ENCODE results near the gene ODAD4.

DNA sequence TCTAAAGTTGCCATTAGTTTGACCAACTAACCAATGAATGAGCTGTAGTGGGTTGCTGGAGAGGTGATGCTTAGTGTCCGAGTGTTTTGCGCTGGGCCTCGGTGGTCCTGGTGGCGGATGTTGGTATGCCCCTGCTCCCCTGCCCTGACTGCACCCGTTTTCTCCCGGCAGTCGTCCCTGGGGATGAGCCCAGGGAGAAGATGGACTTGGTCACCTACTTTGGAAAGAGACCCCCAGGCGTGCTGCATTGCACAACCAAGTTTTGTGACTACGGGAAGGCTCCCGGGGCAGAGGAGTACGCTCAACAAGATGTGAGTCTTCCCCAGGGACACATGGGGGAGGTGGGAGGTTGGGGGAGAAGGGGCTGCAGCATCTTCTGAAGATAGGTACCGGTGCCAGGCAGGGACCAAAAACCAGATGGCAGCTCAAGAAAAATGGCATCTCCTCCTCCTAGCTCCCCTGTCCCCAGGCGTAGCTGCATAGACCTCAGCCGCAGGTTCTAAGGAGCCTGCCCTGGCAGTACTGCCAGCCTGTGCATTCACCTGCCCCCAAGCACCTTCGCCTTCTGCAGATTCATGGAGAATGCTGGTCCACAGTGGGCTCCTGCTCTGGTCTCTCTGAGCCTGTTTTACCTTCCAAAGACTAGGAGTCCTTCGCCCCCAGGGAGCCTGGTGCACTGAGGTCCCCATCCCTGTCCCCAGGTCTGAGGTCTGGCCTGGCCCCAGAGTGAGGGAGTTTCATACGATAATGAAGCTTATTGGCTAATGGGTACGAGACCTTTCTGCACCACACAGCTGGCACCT is 41.5 kb downstream of the ODAD4 start:
- no peak for TF ChIP-seq POLR2A (IDR thresholded peaks at IDR 0.05)
- TF ChIP-seq, protein P1, sequence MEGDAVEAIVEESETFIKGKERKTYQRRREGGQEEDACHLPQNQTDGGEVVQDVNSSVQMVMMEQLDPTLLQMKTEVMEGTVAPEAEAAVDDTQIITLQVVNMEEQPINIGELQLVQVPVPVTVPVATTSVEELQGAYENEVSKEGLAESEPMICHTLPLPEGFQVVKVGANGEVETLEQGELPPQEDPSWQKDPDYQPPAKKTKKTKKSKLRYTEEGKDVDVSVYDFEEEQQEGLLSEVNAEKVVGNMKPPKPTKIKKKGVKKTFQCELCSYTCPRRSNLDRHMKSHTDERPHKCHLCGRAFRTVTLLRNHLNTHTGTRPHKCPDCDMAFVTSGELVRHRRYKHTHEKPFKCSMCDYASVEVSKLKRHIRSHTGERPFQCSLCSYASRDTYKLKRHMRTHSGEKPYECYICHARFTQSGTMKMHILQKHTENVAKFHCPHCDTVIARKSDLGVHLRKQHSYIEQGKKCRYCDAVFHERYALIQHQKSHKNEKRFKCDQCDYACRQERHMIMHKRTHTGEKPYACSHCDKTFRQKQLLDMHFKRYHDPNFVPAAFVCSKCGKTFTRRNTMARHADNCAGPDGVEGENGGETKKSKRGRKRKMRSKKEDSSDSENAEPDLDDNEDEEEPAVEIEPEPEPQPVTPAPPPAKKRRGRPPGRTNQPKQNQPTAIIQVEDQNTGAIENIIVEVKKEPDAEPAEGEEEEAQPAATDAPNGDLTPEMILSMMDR (IDR thresholded peaks at IDR 0.05), result no peak
